ENCODE measurements around the gene OST4.

DNA sequence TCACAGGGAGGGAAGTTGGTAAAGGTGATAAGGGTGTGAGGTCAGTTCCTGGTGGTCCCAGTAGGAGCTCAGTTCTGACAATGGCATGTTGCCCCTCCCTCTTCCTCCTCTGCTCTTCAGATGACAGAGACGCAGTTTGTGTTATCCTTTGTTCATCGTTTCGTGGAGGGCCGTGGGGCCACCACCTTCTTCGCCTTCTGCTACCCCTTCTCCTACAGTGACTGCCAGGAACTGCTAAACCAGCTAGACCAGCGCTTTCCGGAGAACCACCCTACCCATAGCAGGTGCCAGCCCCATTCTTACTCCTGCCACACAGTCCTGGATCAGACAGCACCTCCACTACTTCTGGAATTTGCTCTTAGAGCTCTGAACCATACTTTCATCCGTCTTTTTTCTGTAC is 17.7 kb downstream of the OST4 start:
- TF ChIP-seq, protein P1, sequence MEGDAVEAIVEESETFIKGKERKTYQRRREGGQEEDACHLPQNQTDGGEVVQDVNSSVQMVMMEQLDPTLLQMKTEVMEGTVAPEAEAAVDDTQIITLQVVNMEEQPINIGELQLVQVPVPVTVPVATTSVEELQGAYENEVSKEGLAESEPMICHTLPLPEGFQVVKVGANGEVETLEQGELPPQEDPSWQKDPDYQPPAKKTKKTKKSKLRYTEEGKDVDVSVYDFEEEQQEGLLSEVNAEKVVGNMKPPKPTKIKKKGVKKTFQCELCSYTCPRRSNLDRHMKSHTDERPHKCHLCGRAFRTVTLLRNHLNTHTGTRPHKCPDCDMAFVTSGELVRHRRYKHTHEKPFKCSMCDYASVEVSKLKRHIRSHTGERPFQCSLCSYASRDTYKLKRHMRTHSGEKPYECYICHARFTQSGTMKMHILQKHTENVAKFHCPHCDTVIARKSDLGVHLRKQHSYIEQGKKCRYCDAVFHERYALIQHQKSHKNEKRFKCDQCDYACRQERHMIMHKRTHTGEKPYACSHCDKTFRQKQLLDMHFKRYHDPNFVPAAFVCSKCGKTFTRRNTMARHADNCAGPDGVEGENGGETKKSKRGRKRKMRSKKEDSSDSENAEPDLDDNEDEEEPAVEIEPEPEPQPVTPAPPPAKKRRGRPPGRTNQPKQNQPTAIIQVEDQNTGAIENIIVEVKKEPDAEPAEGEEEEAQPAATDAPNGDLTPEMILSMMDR (IDR thresholded peaks at IDR 0.05): no peak
- TF ChIP-seq POLR2A (IDR thresholded peaks at IDR 0.05): no peak
